GM06990 (cell line): ENCODE results near the gene DHDH.
A peak's percentile ranks its signal among the peaks of the same experiment; 100 is the strongest.
"Not testable (repeated sequence)": the region's sequence is repeated elsewhere in the genome, so short reads cannot be mapped to it uniquely, and the experiment has no call there.

Experiments used
- DNase-seq: peaks from one replicate; pipeline ENCODE4 v3.0.0-alpha.2; 2011; ENCODE audit not compliant: insufficient read length; ENCODE audit errors: extremely low read depth
- H3K27me3 ChIP-seq: replicated peaks from 2 replicates; pipeline ENCODE4 v1.6.0; 2011; ENCODE audit warnings: low read length; ENCODE audit not compliant: control insufficient read depth, insufficient read depth
- H3K36me3 ChIP-seq: 2 replicates; pipeline ENCODE4 v1.5.1; 2011; ENCODE audit warnings: low read length; ENCODE audit not compliant: control insufficient read depth, insufficient read depth
- H3K4me3 ChIP-seq: replicated peaks from 2 replicates; pipeline ENCODE4 v1.5.1; 2011; ENCODE audit warnings: low read depth, mild to moderate bottlenecking, control low read depth, low read length
- TF ChIP-seq, protein P1 (sequence below): IDR thresholded peaks from 2 replicates; pipeline ENCODE4 v1.5.1; 2011; ENCODE audit warnings: low read length, control low read depth, mild to moderate bottlenecking, inconsistent platforms; ENCODE audit not compliant: insufficient read depth, poor library complexity, severe bottlenecking

Gene DHDH

DNA sequence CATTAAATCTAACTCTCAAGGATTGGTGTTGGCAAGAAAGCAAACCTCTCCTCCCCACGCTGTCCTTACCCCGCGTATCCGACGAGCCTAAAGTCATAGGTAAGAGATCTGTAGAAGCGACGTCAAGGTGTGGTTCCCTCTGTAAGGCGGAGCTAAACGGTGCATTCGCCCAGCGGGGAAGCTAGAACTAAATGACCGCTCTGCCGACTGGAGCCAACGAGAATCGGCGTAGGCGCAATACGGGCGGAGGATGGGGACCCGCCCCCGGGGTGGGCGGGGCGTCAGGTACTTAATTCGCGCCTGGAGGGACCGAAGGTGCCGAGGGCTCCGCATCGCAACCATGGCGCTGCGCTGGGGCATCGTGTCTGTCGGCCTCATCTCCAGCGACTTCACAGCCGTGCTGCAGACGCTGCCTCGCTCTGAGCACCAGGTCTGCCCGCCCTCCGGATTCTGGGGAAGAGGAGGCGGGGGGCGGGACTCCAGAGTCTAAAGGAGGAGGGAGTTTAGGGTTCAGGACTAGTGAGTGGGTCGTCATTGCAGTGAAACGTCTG lies at the start of gene DHDH:
TSS of gene DHDH (plus strand) at position 318 of the 551 bp plus-strand sequence. CDS start at position 341, 23 bp downstream.
- TF ChIP-seq, protein P1, sequence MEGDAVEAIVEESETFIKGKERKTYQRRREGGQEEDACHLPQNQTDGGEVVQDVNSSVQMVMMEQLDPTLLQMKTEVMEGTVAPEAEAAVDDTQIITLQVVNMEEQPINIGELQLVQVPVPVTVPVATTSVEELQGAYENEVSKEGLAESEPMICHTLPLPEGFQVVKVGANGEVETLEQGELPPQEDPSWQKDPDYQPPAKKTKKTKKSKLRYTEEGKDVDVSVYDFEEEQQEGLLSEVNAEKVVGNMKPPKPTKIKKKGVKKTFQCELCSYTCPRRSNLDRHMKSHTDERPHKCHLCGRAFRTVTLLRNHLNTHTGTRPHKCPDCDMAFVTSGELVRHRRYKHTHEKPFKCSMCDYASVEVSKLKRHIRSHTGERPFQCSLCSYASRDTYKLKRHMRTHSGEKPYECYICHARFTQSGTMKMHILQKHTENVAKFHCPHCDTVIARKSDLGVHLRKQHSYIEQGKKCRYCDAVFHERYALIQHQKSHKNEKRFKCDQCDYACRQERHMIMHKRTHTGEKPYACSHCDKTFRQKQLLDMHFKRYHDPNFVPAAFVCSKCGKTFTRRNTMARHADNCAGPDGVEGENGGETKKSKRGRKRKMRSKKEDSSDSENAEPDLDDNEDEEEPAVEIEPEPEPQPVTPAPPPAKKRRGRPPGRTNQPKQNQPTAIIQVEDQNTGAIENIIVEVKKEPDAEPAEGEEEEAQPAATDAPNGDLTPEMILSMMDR: no peak
- peak; percentile 88 for DNase-seq
- Histone ChIP-seq H3K27me3 (no peaks in the 10 kb centered on the region; the same call in 1 of the 2 replicates), H3K36me3 (no peaks in the 10 kb centered on the region), H3K4me3 (peak within 1 kb of the TSS; percentile 55)

GRCh38 chr19:48883726-48884125 lies 49.8 kb upstream of the DHDH start:
- Histone ChIP-seq H3K27me3 (no peaks in the 10 kb centered on the region), H3K4me3 (no peak overlapping the region), H3K36me3 (no peaks in the 10 kb centered on the region; the same call in 1 of the 2 replicates)
- TF ChIP-seq, protein P1: no peak
- DNase-seq: no peak

DNA sequence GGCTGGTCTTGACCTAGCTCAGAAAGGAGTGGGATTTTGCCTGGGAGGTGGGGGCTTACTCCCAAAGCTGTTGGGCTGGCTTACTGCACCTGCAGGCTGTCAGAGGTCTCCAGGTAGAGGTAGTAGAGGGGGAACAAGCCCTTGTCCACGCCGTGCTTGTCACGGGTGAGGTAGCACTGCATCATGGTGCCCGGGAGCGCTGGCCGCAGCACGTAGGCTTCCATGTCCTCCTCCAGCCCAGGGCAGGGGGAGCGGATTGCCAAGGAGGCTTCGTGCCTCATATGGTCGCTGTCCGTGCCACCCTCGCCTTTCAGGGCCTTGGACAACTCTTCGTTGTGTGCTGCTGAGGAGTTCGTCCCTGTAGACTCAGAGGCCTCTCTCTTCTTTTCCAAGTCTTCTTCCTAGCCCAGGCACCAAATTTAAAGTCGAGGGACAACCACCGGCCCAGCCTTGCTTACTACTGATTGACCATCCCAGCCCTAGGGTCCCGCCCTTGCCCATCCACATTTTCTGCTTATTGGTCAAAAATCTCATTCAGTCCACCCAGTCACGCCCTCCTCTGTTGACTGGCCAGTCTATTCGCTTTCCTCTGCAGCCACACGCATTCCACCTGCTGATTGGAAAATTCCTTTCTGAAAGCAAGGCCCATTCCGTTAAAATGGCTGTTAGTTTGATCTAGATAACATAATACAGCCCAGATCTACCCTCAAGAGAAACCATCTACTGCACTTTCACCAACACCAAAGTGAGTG lies 45.5 kb upstream of the DHDH start:
- Histone ChIP-seq H3K4me3 (no peak overlapping the region), H3K27me3 (no peaks in the 10 kb centered on the region), H3K36me3 (no peaks in the 10 kb centered on the region)
- DNase-seq: no peak
- TF ChIP-seq, protein P1: no peak

GRCh38 chr19:48889496-48889895 lies 44.0 kb upstream of the DHDH start:
- H3K36me3 ChIP-seq, H3K27me3 ChIP-seq, DNase-seq, H3K4me3 ChIP-seq: not testable (repeated sequence)

DNA sequence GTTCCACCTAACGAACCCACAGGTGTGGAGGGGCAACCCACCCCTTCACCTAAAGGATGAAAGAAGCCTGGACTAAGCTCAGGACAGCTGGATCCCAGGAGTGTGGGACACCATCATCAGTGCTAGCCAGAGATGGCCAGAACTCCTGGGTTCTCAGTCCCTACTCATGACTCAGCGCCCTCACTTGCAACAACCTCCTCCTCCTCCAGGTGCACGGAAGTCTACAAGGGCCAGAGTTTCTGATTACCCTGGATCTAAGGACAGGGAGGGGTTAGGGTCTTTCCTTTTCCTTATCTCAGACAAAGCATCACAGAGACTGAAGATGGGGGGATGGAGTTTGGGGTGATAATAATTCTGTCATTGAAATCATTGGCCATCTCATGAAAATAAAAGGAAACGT lies 42.9 kb upstream of the DHDH start:
- Histone ChIP-seq H3K27me3 (no peaks in the 10 kb centered on the region), H3K36me3 (no peaks in the 10 kb centered on the region), H3K4me3 (no peak overlapping the region)
- no peak for DNase-seq
- TF ChIP-seq, protein P1: no peak

DNA sequence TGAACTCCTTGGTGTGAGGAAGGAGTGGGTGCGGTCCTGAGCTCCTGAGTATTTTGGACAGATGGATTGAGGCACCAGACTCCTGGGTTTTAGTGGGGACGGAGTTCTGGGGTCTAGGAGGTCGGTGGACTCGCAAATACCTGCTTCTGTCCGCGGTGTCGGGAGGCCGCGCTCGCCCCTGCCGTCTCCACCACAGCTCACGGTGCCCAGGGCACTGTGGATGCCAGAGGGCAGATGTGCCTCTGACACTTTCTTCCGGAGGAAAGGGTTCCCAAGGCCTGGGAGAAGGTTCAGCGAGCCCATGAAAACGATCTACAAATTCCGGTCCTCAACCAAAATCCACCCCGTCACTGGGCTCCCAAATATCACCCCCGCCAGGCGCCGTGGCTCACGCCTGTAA lies 38.3 kb upstream of the DHDH start:
- Histone ChIP-seq H3K36me3 (no peaks in the 10 kb centered on the region), H3K27me3 (no peaks in the 10 kb centered on the region), H3K4me3 (no peak overlapping the region)
- TF ChIP-seq, protein P1: no peak
- DNase-seq: no peak
